ENCODE measurements around the gene THADA. TPM values are rescaled to one million over a fixed set of nuclear protein-coding genes. Genes with fewer than 3 reads are reported as not detected.

Gene THADA
- total and polyA plus RNA-seq, 10 donors = 14.2 to 51.3 (median 40.0) TPM

GRCh38 chr2:43419876-43420275 is 176.0 kb downstream of the THADA start:
- Histone ChIP-seq H3K4me1 (peaks cover 0 to 62% (median 16%) of the 10 kb centered on the region in 6 donors), H3K27me3 (replicated peaks in 1 of 7) (no peaks in the 10 kb centered on the region), H3K27ac (no peak overlapping the region), H3K9me3 (no peaks in the 10 kb centered on the region), H3K36me3 (no peaks in the 10 kb centered on the region), H3K4me3 (no peak overlapping the region)
- 79 to 89% (median 85%) methylated on average over 2 of the region's 2 CpGs for WGBS, 5 donors
- DNase-seq = no peak
- TF ChIP-seq POLR2A (IDR thresholded peaks at IDR 0.05) = no peak
- no peak for TF ChIP-seq POLR2AphosphoS5 (IDR thresholded peaks at IDR 0.05)
- TF ChIP-seq CTCF (IDR thresholded peaks at IDR 0.05 in 8 of 11, conservative IDR thresholded peaks at IDR 0.05 in 3 of 11) = no peak
- intact Hi-C loops (cut with DNase I; ENCODE audit: low total_unique reads) = no loop called here

- DNase-seq = no peak
- H3K27ac ChIP-seq = peak overlapping the region in 1 of 8 donors; percentile 21
- WGBS, 5 donors = 62 to 87% (median 72%) methylated on average over 3 of the region's 3 CpGs
- H3K4me1 ChIP-seq = peaks cover 0 to 56% (median 10%) of the 10 kb centered on the region in 6 donors
- no peaks in the 10 kb centered on the region for H3K9me3 ChIP-seq
- H3K27me3 ChIP-seq (replicated peaks in 1 of 7) = no peaks in the 10 kb centered on the region
- H3K4me3 ChIP-seq = no peak overlapping the region
- intact Hi-C loops (cut with DNase I; ENCODE audit: low total_unique reads) = no loop called here
- no peak for TF ChIP-seq CTCF (IDR thresholded peaks at IDR 0.05 in 8 of 11, conservative IDR thresholded peaks at IDR 0.05 in 3 of 11)
- no peak for TF ChIP-seq POLR2AphosphoS5 (IDR thresholded peaks at IDR 0.05)
- no peak for TF ChIP-seq POLR2A (IDR thresholded peaks at IDR 0.05)
- peaks cover 0 to 5% (median 0%) of the 10 kb centered on the region in 6 donors for H3K36me3 ChIP-seq
Measured at GRCh38 chr2:43419243-43419642, 176.6 kb downstream of the THADA start.

GRCh38 chr2:43418680-43419079 is 177.2 kb downstream of the THADA start:
- peaks cover 0 to 50% (median 8%) of the 10 kb centered on the region in 6 donors for H3K4me1 ChIP-seq
- 60 to 86% (median 73%) methylated on average over 3 of the region's 3 CpGs for WGBS, 5 donors
- TF ChIP-seq POLR2AphosphoS5 (IDR thresholded peaks at IDR 0.05) (no peak), POLR2A (IDR thresholded peaks at IDR 0.05) (no peak), CTCF (IDR thresholded peaks at IDR 0.05 in 8 of 11, conservative IDR thresholded peaks at IDR 0.05 in 3 of 11) (no peak)
- H3K4me3 ChIP-seq = no peak overlapping the region
- H3K9me3 ChIP-seq = no peaks in the 10 kb centered on the region
- peak overlapping the region in 1 of 8 donors; percentile 21 for H3K27ac ChIP-seq
- intact Hi-C loops (cut with DNase I; ENCODE audit: low total_unique reads) = no loop called here
- DNase-seq = no peak
- peaks cover 0 to 10% (median 0%) of the 10 kb centered on the region in 6 donors for H3K36me3 ChIP-seq
- H3K27me3 ChIP-seq (replicated peaks in 1 of 7) = no peaks in the 10 kb centered on the region

GRCh38 chr2:43417300-43417699 is 178.5 kb downstream of the THADA start:
- Histone ChIP-seq H3K27me3 (replicated peaks in 1 of 7) (no peaks in the 10 kb centered on the region), H3K27ac (peak overlapping the region in 3 of 8 donors; percentile 14 to 58 (median 33)), H3K4me3 (no peak overlapping the region), H3K36me3 (peaks cover 0 to 10% (median 0%) of the 10 kb centered on the region in 6 donors), H3K9me3 (no peaks in the 10 kb centered on the region), H3K4me1 (peaks cover 0 to 50% (median 7%) of the 10 kb centered on the region in 6 donors)
- DNase-seq = no peak
- intact Hi-C loops (cut with DNase I; ENCODE audit: low total_unique reads) = no loop called here
- 48 to 67% (median 57%) methylated on average over 1 of the region's 1 CpG for WGBS, 5 donors
- TF ChIP-seq CTCF (IDR thresholded peaks at IDR 0.05 in 8 of 11, conservative IDR thresholded peaks at IDR 0.05 in 3 of 11) (no peak), POLR2A (IDR thresholded peaks at IDR 0.05) (no peak), POLR2AphosphoS5 (IDR thresholded peaks at IDR 0.05) (no peak)
